Left lung (tissue), 10 donors: ENCODE measurements around the gene EREG. TPM values are rescaled to one million over a fixed set of nuclear protein-coding genes. Genes with fewer than 3 reads are reported as not detected.
A peak's percentile ranks its signal among the peaks of the same experiment; 100 is the strongest.

ENCODE experiments used
- ATAC-seq: fragments of 200-7000 bp; cut with Tn5 transposase; one replicate; pipeline ENCODE4 v1.9.1; 2020; ENCODE audit warnings: moderate library complexity
- DNase-seq, 4 donors: peaks; one replicate each; pipeline ENCODE4 v3.0.0-alpha.2; 2013 to 2020
- H3K27ac ChIP-seq, 2 donors: fragments of 200-600 bp; sonication (generic) in 1 of 2; one replicate each; pipeline versions ENCODE4 v1.5.0 to v1.8.0; 2020 to 2021
- H3K27me3 ChIP-seq, 2 donors: fragments of 200-600 bp; sonication (generic) in 1 of 2; one replicate each; pipeline versions ENCODE4 v1.5.0 to v1.8.0; 2020 to 2021
- H3K36me3 ChIP-seq, 2 donors: fragments of 200-600 bp; sonication (generic) in 1 of 2; one replicate each; pipeline versions ENCODE4 v1.5.0 to v1.8.0; 2020 to 2021
- H3K4me1 ChIP-seq, 2 donors: fragments of 200-600 bp; one replicate each; pipeline ENCODE4 v1.8.0; 2021
- H3K4me3 ChIP-seq, 2 donors: fragments of 200-600 bp; sonication (generic) in 1 of 2; one replicate each; pipeline versions ENCODE4 v1.5.0 to v1.8.0; 2020 to 2021; ENCODE audit warnings: mild to moderate bottlenecking in 1 of 2
- H3K9me3 ChIP-seq, 2 donors: fragments of 200-600 bp; sonication (generic) in 1 of 2; one replicate each; pipeline versions ENCODE4 v1.5.0 to v1.8.0; 2020 to 2021
- intact Hi-C, 2 donors: fragments of 100-400 bp; cut with DNase I; formaldehyde crosslinking; loops; one replicate each; pipeline versions ENCODE4 v1.11.2 to v1.14.2; 2022
- polyA plus RNA-seq, 6 donors: library from polyadenylated mRNA; unstranded; fragments of 120-200 nt; gene quantifications; one replicate each; pipeline ENCODE4 v1.2.1, GENCODE V29; 2013; ENCODE audit not compliant: insufficient read length in 6 of 6
- total RNA-seq, 2 donors: library from RNA; stranded (reverse); fragmentation: NEBNext Ultra II Directional; extraction: Animal tissue kit (Norgen Biotek cat#: 25700); gene quantifications; one replicate each; pipeline ENCODE4 v1.2.1, GENCODE V29; 2021
- TF ChIP-seq, protein P1 (sequence below), 2 donors: fragments of 200-600 bp; sonication (generic) in 1 of 2; IDR thresholded peaks; one replicate each; pipeline versions ENCODE4 v1.5.0 to v1.8.0; 2021; ENCODE audit warnings: antibody characterized with exemption in 2 of 2
- donor health status: DM: no; HTN: yes; CAD: no.
- donor health status: DM: no; HTN: no; CAD: no.

Gene EREG
- total and polyA plus RNA-seq, 8 donors = 0.14 to 3.6 (median 0.28) TPM

DNA sequence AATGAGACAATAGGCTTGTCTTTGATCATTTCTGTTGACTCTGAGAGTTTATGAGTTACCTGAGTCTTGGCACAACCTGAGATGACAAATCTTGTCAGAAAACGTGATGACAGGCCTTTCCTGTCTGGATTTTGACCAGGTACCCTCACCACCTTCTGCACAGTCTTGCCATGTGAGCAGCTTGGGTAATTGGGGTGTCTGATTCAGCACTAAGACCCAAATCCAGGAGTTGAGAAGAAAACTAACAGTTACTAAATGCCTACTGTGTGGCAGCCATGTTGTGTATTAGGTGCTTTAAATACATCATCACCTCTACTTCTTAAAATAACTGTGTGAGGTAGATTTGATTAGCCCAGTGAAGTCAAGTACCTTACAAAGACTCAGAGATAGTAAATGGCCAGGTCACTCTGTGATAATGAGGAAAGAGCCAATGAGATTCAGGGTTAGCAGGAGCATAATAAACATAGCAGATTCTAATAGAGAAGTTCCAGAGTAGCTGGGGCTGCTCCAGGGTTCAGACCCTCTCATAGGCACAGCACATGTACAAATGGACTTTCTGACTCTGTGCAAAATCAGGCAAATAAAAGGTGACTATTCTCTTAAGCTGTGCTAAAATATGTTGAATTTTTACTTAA, 2.8 kb downstream of the EREG start:
- ATAC-seq = no peak
- no peaks in the 10 kb centered on the region for H3K9me3 ChIP-seq
- intact Hi-C loops = no loop called here
- DNase-seq = no peak
- no peaks in the 10 kb centered on the region for H3K36me3 ChIP-seq
- peaks cover 3 to 20% of the 10 kb centered on the region in 2 donors for H3K4me1 ChIP-seq
- H3K27ac ChIP-seq = no peak overlapping the region
- no peak overlapping the region for H3K4me3 ChIP-seq
- TF ChIP-seq, protein P1, sequence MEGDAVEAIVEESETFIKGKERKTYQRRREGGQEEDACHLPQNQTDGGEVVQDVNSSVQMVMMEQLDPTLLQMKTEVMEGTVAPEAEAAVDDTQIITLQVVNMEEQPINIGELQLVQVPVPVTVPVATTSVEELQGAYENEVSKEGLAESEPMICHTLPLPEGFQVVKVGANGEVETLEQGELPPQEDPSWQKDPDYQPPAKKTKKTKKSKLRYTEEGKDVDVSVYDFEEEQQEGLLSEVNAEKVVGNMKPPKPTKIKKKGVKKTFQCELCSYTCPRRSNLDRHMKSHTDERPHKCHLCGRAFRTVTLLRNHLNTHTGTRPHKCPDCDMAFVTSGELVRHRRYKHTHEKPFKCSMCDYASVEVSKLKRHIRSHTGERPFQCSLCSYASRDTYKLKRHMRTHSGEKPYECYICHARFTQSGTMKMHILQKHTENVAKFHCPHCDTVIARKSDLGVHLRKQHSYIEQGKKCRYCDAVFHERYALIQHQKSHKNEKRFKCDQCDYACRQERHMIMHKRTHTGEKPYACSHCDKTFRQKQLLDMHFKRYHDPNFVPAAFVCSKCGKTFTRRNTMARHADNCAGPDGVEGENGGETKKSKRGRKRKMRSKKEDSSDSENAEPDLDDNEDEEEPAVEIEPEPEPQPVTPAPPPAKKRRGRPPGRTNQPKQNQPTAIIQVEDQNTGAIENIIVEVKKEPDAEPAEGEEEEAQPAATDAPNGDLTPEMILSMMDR (IDR thresholded peaks at IDR 0.05) = no peak
- peaks cover 15 to 25% of the 10 kb centered on the region in 2 donors for H3K27me3 ChIP-seq

- Histone ChIP-seq H3K36me3 (no peaks in the 10 kb centered on the region), H3K27ac (no peak overlapping the region), H3K4me1 (peaks cover 3 to 20% of the 10 kb centered on the region in 2 donors), H3K27me3 (peaks cover 15 to 22% of the 10 kb centered on the region in 2 donors), H3K9me3 (no peaks in the 10 kb centered on the region), H3K4me3 (no peak overlapping the region)
- DNase-seq = no peak
- TF ChIP-seq, protein P1 (IDR thresholded peaks at IDR 0.05) = no peak
- intact Hi-C loops = no loop called here
- ATAC-seq = no peak
These were observed 3.7 kb downstream of the EREG start for GRCh38 chr4:74368596-74368995.

DNA sequence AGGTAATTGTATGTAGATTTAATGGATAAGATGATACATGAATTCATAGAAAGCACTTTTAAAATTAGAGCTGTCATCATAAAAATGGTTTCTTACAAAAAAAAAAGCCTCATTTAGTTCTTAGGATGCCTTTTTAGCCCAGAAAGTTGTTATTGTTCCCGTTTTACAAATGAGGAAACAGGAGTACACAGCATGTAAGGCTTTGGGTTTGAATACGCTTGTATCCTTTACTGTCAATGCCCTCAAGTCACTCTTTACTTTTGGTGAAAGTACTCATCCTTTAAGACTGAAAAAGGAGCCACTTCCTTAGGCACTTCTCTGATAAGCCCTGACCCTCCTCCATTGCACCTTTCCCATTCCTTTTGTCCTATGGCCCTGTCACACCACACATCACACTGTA, 4.9 kb downstream of the EREG start:
- ATAC-seq = no peak
- H3K27me3 ChIP-seq = peaks cover 9 to 11% of the 10 kb centered on the region in 2 donors
- TF ChIP-seq, protein P1 (IDR thresholded peaks at IDR 0.05) = no peak
- intact Hi-C loops = loop anchor here in 1 of 2 donors (10.0 kb wide), 1 partner anchor 165 kb away; no protein-coding TSS in a partner anchor
- no peak for DNase-seq
- no peaks in the 10 kb centered on the region for H3K36me3 ChIP-seq
- H3K4me3 ChIP-seq = no peak overlapping the region
- H3K27ac ChIP-seq = no peak overlapping the region
- H3K9me3 ChIP-seq = no peaks in the 10 kb centered on the region
- peaks cover 3 to 14% of the 10 kb centered on the region in 2 donors for H3K4me1 ChIP-seq

DNA sequence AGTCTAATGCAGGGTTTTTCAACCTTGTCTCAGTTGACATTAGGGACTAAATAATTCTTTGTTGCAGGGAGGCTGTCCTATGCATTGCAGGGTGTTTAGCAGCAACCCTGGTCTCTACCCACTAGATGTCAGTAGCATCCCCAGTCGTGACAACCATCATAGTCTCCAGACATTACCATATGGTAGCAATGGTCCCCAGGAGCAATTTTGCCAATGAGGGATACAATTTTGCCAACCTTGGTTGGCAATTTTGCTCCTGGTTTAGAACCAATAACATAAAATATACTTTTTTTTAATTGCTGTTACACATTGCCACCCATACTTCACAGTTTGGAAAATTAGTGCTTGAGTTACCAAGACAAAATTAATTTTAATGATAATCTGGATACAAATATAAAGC, 6.0 kb downstream of the EREG start:
- no peak overlapping the region for H3K27ac ChIP-seq
- TF ChIP-seq, protein P1 (IDR thresholded peaks at IDR 0.05) = peak; percentile 62 to 66
- ATAC-seq (peak; percentile 85), DNase-seq (peak in 1 of 4 donors; percentile 29)
- no peaks in the 10 kb centered on the region for H3K9me3 ChIP-seq
- H3K27me3 ChIP-seq = peaks cover 0 to under 1% of the 10 kb centered on the region in 2 donors
- no peaks in the 10 kb centered on the region for H3K36me3 ChIP-seq
- intact Hi-C loops = loop anchor here in 1 of 2 donors (10.0 kb wide), 1 partner anchor 164 kb away; no protein-coding TSS in a partner anchor
- no peak overlapping the region for H3K4me3 ChIP-seq
- peaks cover 0 to 9% of the 10 kb centered on the region in 2 donors for H3K4me1 ChIP-seq

- Histone ChIP-seq H3K4me3 (no peak overlapping the region), H3K27ac (no peak overlapping the region), H3K36me3 (no peaks in the 10 kb centered on the region), H3K4me1 (no peaks in the 10 kb centered on the region), H3K27me3 (no peaks in the 10 kb centered on the region), H3K9me3 (no peaks in the 10 kb centered on the region)
- TF ChIP-seq, protein P1 (IDR thresholded peaks at IDR 0.05) = no peak
- ATAC-seq (no peak), DNase-seq (peak in 1 of 4 donors; percentile 5)
- intact Hi-C loops = loop anchor here in 1 of 2 donors (10.0 kb wide), 1 partner anchor 161 kb away; no protein-coding TSS in a partner anchor
These were observed 9.2 kb downstream of the EREG start for GRCh38 chr4:74374128-74374527.
